Brain pericyte (primary cell): Measurements from ENCODE around the gene ZNF383.
"Not testable (repeated sequence)": the region's sequence is repeated elsewhere in the genome, so short reads cannot be mapped to it uniquely, and the experiment has no call there.

Source experiments
- DNase-seq: peaks from one replicate; pipeline ENCODE4 v3.0.0-alpha.2; 2012; ENCODE audit warnings: low read depth, low spot score

ZNF383 gene

GRCh38 chr19:37217775-37218591 is at the start of gene ZNF383:
TSS of gene ZNF383 (plus strand) at chr19:37218214. CDS start at chr19:37230454, 12,240 bp downstream.
- DNase-seq, result peak; percentile 69

- DNase-seq, result peak; percentile 93
These were observed 45.3 kb upstream of the ZNF383 start, which contains the start of gene ZNF585A for GRCh38 chr19:37172368-37173366. TSS of gene ZNF585A (minus strand) at chr19:37172695. CDS start at chr19:37169910, 2,785 bp downstream.

GRCh38 chr19:37186071-37186470 is 31.9 kb upstream of the ZNF383 start:
- DNase-seq, result not testable (repeated sequence)

- not testable (repeated sequence) for DNase-seq
These were observed 22.8 kb upstream of the ZNF383 start for GRCh38 chr19:37195248-37195647.

- DNase-seq, result not testable (repeated sequence)
These were observed 20.9 kb upstream of the ZNF383 start for GRCh38 chr19:37197115-37197514.

GRCh38 chr19:37197768-37198167 is 20.2 kb upstream of the ZNF383 start:
- no peak for DNase-seq

GRCh38 chr19:37217480-37217774 is 587 bp upstream of the ZNF383 start:
- DNase-seq, result no peak

- DNase-seq, result no peak
These were observed 550 bp downstream of the ZNF383 start for GRCh38 chr19:37218592-37218935.

- DNase-seq, result no peak
These were observed 2.4 kb downstream of the ZNF383 start for GRCh38 chr19:37220383-37220782.

- DNase-seq, result no peak
These were observed 3.1 kb downstream of the ZNF383 start for GRCh38 chr19:37221136-37221535.

GRCh38 chr19:37226248-37226647 is 8.2 kb downstream of the ZNF383 start:
- no peak for DNase-seq

GRCh38 chr19:37227996-37228395 is 10.0 kb downstream of the ZNF383 start:
- no peak for DNase-seq

GRCh38 chr19:37243206-37243632 is 25.2 kb downstream of the ZNF383 start:
- DNase-seq, result no peak

GRCh38 chr19:37251308-37252229 is 33.6 kb downstream of the ZNF383 start:
- DNase-seq, result peak; percentile 95

GRCh38 chr19:37263028-37263427 is 45.0 kb downstream of the ZNF383 start:
- not testable (repeated sequence) for DNase-seq

GRCh38 chr19:37267005-37267404 is 49.0 kb downstream of the ZNF383 start:
- not testable (repeated sequence) for DNase-seq

GRCh38 chr19:37267755-37268154 is 49.7 kb downstream of the ZNF383 start:
- not testable (repeated sequence) for DNase-seq

GRCh38 chr19:37280656-37281055 is 62.6 kb downstream of the ZNF383 start:
- DNase-seq, result not testable (repeated sequence)

GRCh38 chr19:37284020-37284419 is 66.0 kb downstream of the ZNF383 start:
- DNase-seq, result not testable (repeated sequence)

GRCh38 chr19:37289229-37289628 is 71.2 kb downstream of the ZNF383 start:
- not testable (repeated sequence) for DNase-seq
